Esophagus squamous epithelium (tissue), 4 donors: ENCODE measurements around the gene EIF2D.

Experiments used
- POLR2A ChIP-seq, 4 donors: fragments of 450-650 bp; IDR thresholded peaks; one replicate each; pipeline ENCODE4 v1.6.1; 2017; ENCODE audit warnings: antibody characterized with exemption in 4 of 4, mild to moderate bottlenecking in 4 of 4, moderate library complexity in 3 of 4
- TF ChIP-seq, protein P1 (sequence below), 6 experiments: fragments of 450-650 bp in 4 of 6; fragments of 200-600 bp in 2 of 6; sonication (generic) in 2 of 6; IDR thresholded peaks; one replicate each; pipeline ENCODE4 v1.5.1; 2016 to 2019; ENCODE audit warnings: antibody characterized with exemption in 6 of 6, mild to moderate bottlenecking in 4 of 6, moderate library complexity in 4 of 6

GRCh38 chr1:206550446-206550845 is 61.8 kb downstream of the EIF2D start:
- TF ChIP-seq, protein P1, sequence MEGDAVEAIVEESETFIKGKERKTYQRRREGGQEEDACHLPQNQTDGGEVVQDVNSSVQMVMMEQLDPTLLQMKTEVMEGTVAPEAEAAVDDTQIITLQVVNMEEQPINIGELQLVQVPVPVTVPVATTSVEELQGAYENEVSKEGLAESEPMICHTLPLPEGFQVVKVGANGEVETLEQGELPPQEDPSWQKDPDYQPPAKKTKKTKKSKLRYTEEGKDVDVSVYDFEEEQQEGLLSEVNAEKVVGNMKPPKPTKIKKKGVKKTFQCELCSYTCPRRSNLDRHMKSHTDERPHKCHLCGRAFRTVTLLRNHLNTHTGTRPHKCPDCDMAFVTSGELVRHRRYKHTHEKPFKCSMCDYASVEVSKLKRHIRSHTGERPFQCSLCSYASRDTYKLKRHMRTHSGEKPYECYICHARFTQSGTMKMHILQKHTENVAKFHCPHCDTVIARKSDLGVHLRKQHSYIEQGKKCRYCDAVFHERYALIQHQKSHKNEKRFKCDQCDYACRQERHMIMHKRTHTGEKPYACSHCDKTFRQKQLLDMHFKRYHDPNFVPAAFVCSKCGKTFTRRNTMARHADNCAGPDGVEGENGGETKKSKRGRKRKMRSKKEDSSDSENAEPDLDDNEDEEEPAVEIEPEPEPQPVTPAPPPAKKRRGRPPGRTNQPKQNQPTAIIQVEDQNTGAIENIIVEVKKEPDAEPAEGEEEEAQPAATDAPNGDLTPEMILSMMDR (IDR thresholded peaks at IDR 0.05): no peak
- TF ChIP-seq POLR2A (IDR thresholded peaks at IDR 0.05): no peak
